WTC11 (cell line): ENCODE data around the gene MUC2. TPM values are rescaled to one million over a fixed set of nuclear protein-coding genes. Genes with fewer than 3 reads are reported as not detected.

Source experiments
- ATAC-seq: fragments of 200-7000 bp; cut with Tn5 transposase; 2 replicates; pipeline ENCODE4 v1.10.0; 2021; ENCODE audit warnings: mild to moderate bottlenecking, moderate library complexity
- CTCF ChIA-PET: fragments of 300-600 bp; sonication (Branson Sonifier 250); formaldehyde crosslinking; loops from one replicate; lab custom pipeline; 2021; ENCODE audit warnings: antibody characterized with exemption; lab: Charles Lee
- POLR2A ChIA-PET: fragments of 350-600 bp; sonication (Branson Sonifier 250); formaldehyde crosslinking; loops from one replicate; lab custom pipeline; 2021; ENCODE audit warnings: antibody characterized with exemption; lab: Charles Lee
- DNase-seq: peaks from one replicate; pipeline ENCODE4 v3.0.0; 2021; ENCODE audit warnings: low spot score
- H3K27ac Mint-ChIP-seq: 2 replicates; pipeline ENCODE4 v1.8.0; 2021; ENCODE audit warnings: mixed read lengths
- H3K27me3 Mint-ChIP-seq: 2 replicates; pipeline ENCODE4 v1.8.0; 2021; ENCODE audit warnings: low read depth, mild to moderate bottlenecking, moderate library complexity, mixed read lengths
- H3K36me3 Mint-ChIP-seq: 2 replicates; pipeline ENCODE4 v1.8.0; 2021; ENCODE audit warnings: mixed read lengths
- H3K4me1 Mint-ChIP-seq: 2 replicates; pipeline ENCODE4 v1.8.0; 2022; ENCODE audit warnings: mixed read lengths
- H3K4me3 Mint-ChIP-seq: 2 replicates; pipeline ENCODE4 v1.8.0; 2021; ENCODE audit warnings: mild to moderate bottlenecking, moderate library complexity, mixed read lengths
- H3K9me3 Mint-ChIP-seq: 2 replicates; pipeline ENCODE4 v1.8.0; 2021; ENCODE audit warnings: mixed read lengths
- AR ChIP-seq: fragments of 250-450 bp; sonication (Bioruptor Pico); IDR thresholded peaks from 2 replicates; pipeline ENCODE4 v1.9.0; 2021; ENCODE audit warnings: mild to moderate bottlenecking
- CBFB ChIP-seq: sonication (generic); formaldehyde crosslinking; IDR thresholded peaks from 2 replicates; pipeline ENCODE4 v1.8.1; 2022; ENCODE audit warnings: mild to moderate bottlenecking, low read depth, missing genetic modification reagents
- CREM ChIP-seq: sonication (generic); formaldehyde crosslinking; IDR thresholded peaks from 2 replicates; pipeline ENCODE4 v1.8.1; 2022; ENCODE audit warnings: mild to moderate bottlenecking, missing genetic modification reagents, moderate library complexity
- E2F1 ChIP-seq: sonication (generic); formaldehyde crosslinking; IDR thresholded peaks from 2 replicates; pipeline ENCODE4 v1.8.0; 2022; ENCODE audit warnings: mild to moderate bottlenecking, missing genetic modification reagents
- E2F5 ChIP-seq: sonication (generic); formaldehyde crosslinking; IDR thresholded peaks from 2 replicates; pipeline ENCODE4 v1.8.1; 2022; ENCODE audit warnings: mild to moderate bottlenecking, moderate library complexity, missing genetic modification reagents
- FOXJ3 ChIP-seq: sonication (generic); formaldehyde crosslinking; IDR thresholded peaks from 2 replicates; pipeline ENCODE4 v1.9.0; 2021; ENCODE audit warnings: missing genetic modification reagents, mild to moderate bottlenecking, borderline replicate concordance
- MYBL2 ChIP-seq: sonication (generic); formaldehyde crosslinking; IDR thresholded peaks from 2 replicates; pipeline ENCODE4 v1.8.1; 2023; ENCODE audit warnings: mild to moderate bottlenecking, moderate library complexity, missing genetic modification reagents
- OVOL2 ChIP-seq: fragments of 250-450 bp; sonication (Bioruptor Pico); IDR thresholded peaks from 2 replicates; pipeline ENCODE4 v1.9.0; 2021; ENCODE audit warnings: mild to moderate bottlenecking, borderline replicate concordance
- RELA ChIP-seq: sonication (generic); formaldehyde crosslinking; IDR thresholded peaks from 2 replicates; pipeline ENCODE4 v1.8.1; 2022; ENCODE audit warnings: missing genetic modification reagents, mild to moderate bottlenecking, borderline replicate concordance
- SMAD3 ChIP-seq: sonication (generic); formaldehyde crosslinking; IDR thresholded peaks from 2 replicates; pipeline ENCODE4 v1.8.0; 2022; ENCODE audit warnings: missing genetic modification reagents, mild to moderate bottlenecking, borderline replicate concordance
- SMAD4 ChIP-seq: sonication (generic); formaldehyde crosslinking; IDR thresholded peaks from 2 replicates; pipeline ENCODE4 v1.8.0; 2022; ENCODE audit warnings: mild to moderate bottlenecking, missing genetic modification reagents
- TCF7 ChIP-seq: sonication (generic); formaldehyde crosslinking; IDR thresholded peaks from 2 replicates; pipeline ENCODE4 v1.8.0; 2022; ENCODE audit warnings: mild to moderate bottlenecking, low read depth, missing genetic modification reagents, moderate library complexity
- TEAD4 ChIP-seq: sonication (generic); formaldehyde crosslinking; IDR thresholded peaks from 2 replicates; pipeline ENCODE4 v1.8.0; 2022; ENCODE audit warnings: mild to moderate bottlenecking, missing genetic modification reagents
- ZNF263 ChIP-seq: sonication (generic); formaldehyde crosslinking; IDR thresholded peaks from 2 replicates; pipeline ENCODE4 v1.8.1; 2022; ENCODE audit warnings: low read depth, mild to moderate bottlenecking, moderate library complexity, missing genetic modification reagents
- ZNF416 ChIP-seq: fragments of 250-450 bp; sonication (Bioruptor Pico); IDR thresholded peaks from 2 replicates; pipeline ENCODE4 v1.9.0; 2021; ENCODE audit warnings: mild to moderate bottlenecking, inconsistent platforms
- ZNF512 ChIP-seq: sonication (generic); formaldehyde crosslinking; IDR thresholded peaks from 2 replicates; pipeline ENCODE4 v1.8.1; 2022; ENCODE audit warnings: missing genetic modification reagents, borderline replicate concordance
- ZNF671 ChIP-seq: fragments of 250-450 bp; sonication (Bioruptor Pico); IDR thresholded peaks from 2 replicates; pipeline ENCODE4 v1.8.0; 2021; ENCODE audit warnings: mild to moderate bottlenecking
- total RNA-seq: library from RNA; stranded (reverse); gene quantifications from 3 replicates; pipeline ENCODE4 v1.2.3, GENCODE V29; 2021
- TF ChIP-seq, protein P1 (sequence below): sonication (generic); formaldehyde crosslinking; IDR thresholded peaks from 2 replicates; pipeline ENCODE4 v1.8.1; 2022; ENCODE audit warnings: mild to moderate bottlenecking, missing genetic modification reagents, moderate library complexity, borderline replicate concordance
- TF ChIP-seq, protein P2 (sequence below): fragments of 250-450 bp; sonication (Bioruptor Pico); IDR thresholded peaks from 2 replicates; pipeline ENCODE4 v1.9.0; 2021; ENCODE audit warnings: moderate library complexity, mild to moderate bottlenecking, inconsistent platforms, borderline replicate concordance
- TF ChIP-seq, protein P3 (sequence below): sonication (generic); formaldehyde crosslinking; conservative IDR thresholded peaks from 2 replicates; pipeline ENCODE4 v1.8.1; 2023; ENCODE audit warnings: mild to moderate bottlenecking, low read depth, missing genetic modification reagents, moderate library complexity
- TF ChIP-seq, protein P4 (sequence below): sonication (generic); formaldehyde crosslinking; IDR thresholded peaks from 2 replicates; pipeline ENCODE4 v1.8.1; 2023; ENCODE audit warnings: mild to moderate bottlenecking, missing genetic modification reagents

MUC2 gene
- total RNA-seq, 1 experiment from 2014 or later = 0.22 TPM

DNA sequence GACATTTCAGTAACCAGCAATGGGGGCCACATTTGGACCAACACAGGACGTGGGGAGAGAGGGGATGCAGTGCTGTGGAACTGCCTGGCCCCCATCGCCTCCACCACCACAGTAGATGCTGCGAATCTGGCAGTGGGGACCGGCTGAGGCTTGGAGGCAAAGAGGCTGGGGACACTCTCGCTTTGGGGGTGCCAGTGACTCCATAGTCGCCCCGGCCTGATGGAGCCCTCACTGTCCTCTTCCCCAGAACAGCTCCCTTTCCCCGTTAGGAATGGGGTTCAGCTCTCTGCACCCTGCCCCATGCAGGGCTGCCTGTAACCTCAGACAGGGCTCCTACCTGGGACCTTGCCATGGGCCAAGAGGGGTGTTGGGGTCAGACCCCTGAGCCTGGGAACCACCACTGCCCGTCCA lies 1.8 kb upstream of the MUC2 start:
- Mint-ChIP-seq H3K9me3 (peaks cover 3% of the 10 kb centered on the region; the same call in 1 of the 2 replicates), H3K4me3 (no peak overlapping the region), H3K27ac (no peak overlapping the region)
- POLR2A ChIA-PET = no interaction called here
- ATAC-seq = no peak
- no peak for TF ChIP-seq ZNF416
- TF ChIP-seq, protein P1, sequence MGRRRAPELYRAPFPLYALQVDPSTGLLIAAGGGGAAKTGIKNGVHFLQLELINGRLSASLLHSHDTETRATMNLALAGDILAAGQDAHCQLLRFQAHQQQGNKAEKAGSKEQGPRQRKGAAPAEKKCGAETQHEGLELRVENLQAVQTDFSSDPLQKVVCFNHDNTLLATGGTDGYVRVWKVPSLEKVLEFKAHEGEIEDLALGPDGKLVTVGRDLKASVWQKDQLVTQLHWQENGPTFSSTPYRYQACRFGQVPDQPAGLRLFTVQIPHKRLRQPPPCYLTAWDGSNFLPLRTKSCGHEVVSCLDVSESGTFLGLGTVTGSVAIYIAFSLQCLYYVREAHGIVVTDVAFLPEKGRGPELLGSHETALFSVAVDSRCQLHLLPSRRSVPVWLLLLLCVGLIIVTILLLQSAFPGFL = no peak
- TF ChIP-seq, all 79 proteins: peak for 0
- Mint-ChIP-seq H3K4me1 (no peaks in the 10 kb centered on the region), H3K27me3 (no peaks in the 10 kb centered on the region; the same call in 1 of the 2 replicates), H3K36me3 (no peaks in the 10 kb centered on the region)
- CTCF ChIA-PET = no interaction called here
- peak; percentile 8 for DNase-seq

- Mint-ChIP-seq H3K36me3 (no peaks in the 10 kb centered on the region), H3K27ac (no peak overlapping the region), H3K4me3 (no peak overlapping the region), H3K9me3 (peaks cover 3% of the 10 kb centered on the region; the same call in 1 of the 2 replicates), H3K4me1 (no peaks in the 10 kb centered on the region), H3K27me3 (no peaks in the 10 kb centered on the region; the same call in 1 of the 2 replicates)
- POLR2A ChIA-PET = no interaction called here
- DNase-seq (peak; percentile 13), ATAC-seq (no peak)
- CTCF ChIA-PET = no interaction called here
- TF ChIP-seq OVOL2 (CRISPR knock-in tag) (no peak), ZNF512 (CRISPR knock-in tag) (no peak), TEAD4 (no peak), CBFB (CRISPR knock-in tag) (no peak), SMAD4 (no peak), ZNF671 (CRISPR knock-in tag) (no peak), TCF7 (no peak), AR (CRISPR knock-in tag) (no peak), RELA (no peak), MYBL2 (CRISPR knock-in tag) (no peak), E2F5 (CRISPR knock-in tag) (no peak), E2F1 (CRISPR knock-in tag) (no peak), FOXJ3 (no peak), ZNF263 (CRISPR knock-in tag) (no peak), SMAD3 (CRISPR knock-in tag) (no peak), CREM (no peak)
- TF ChIP-seq, protein P2, sequence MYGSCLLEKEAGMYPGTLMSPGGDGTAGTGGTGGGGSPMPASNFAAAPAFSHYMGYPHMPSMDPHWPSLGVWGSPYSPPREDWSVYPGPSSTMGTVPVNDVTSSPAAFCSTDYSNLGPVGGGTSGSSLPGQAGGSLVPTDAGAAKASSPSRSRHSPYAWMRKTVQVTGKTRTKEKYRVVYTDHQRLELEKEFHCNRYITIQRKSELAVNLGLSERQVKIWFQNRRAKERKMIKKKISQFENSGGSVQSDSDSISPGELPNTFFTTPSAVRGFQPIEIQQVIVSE (CRISPR knock-in tag) = no peak
- TF ChIP-seq, protein P3, sequence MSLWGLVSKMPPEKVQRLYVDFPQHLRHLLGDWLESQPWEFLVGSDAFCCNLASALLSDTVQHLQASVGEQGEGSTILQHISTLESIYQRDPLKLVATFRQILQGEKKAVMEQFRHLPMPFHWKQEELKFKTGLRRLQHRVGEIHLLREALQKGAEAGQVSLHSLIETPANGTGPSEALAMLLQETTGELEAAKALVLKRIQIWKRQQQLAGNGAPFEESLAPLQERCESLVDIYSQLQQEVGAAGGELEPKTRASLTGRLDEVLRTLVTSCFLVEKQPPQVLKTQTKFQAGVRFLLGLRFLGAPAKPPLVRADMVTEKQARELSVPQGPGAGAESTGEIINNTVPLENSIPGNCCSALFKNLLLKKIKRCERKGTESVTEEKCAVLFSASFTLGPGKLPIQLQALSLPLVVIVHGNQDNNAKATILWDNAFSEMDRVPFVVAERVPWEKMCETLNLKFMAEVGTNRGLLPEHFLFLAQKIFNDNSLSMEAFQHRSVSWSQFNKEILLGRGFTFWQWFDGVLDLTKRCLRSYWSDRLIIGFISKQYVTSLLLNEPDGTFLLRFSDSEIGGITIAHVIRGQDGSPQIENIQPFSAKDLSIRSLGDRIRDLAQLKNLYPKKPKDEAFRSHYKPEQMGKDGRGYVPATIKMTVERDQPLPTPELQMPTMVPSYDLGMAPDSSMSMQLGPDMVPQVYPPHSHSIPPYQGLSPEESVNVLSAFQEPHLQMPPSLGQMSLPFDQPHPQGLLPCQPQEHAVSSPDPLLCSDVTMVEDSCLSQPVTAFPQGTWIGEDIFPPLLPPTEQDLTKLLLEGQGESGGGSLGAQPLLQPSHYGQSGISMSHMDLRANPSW (CRISPR knock-in tag) = no peak
- TF ChIP-seq, protein P4, sequence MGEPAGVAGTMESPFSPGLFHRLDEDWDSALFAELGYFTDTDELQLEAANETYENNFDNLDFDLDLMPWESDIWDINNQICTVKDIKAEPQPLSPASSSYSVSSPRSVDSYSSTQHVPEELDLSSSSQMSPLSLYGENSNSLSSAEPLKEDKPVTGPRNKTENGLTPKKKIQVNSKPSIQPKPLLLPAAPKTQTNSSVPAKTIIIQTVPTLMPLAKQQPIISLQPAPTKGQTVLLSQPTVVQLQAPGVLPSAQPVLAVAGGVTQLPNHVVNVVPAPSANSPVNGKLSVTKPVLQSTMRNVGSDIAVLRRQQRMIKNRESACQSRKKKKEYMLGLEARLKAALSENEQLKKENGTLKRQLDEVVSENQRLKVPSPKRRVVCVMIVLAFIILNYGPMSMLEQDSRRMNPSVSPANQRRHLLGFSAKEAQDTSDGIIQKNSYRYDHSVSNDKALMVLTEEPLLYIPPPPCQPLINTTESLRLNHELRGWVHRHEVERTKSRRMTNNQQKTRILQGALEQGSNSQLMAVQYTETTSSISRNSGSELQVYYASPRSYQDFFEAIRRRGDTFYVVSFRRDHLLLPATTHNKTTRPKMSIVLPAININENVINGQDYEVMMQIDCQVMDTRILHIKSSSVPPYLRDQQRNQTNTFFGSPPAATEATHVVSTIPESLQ (CRISPR knock-in tag) = no peak
Observed at GRCh38 chr11:1073261-1073724, 1.4 kb upstream of the MUC2 start.
